Coronary artery (tissue), 2 donors: ENCODE measurements around the gene FRMPD3.

Experiments used
- DNase-seq: peaks from one replicate; pipeline ENCODE4 v3.0.0-alpha.2; 2017; ENCODE audit warnings: low spot score
- H3K27ac ChIP-seq, 2 donors: fragments of 200-600 bp; sonication (generic); one replicate each; pipeline ENCODE4 v1.5.1; 2016 to 2019
- H3K4me3 ChIP-seq: fragments of 200-600 bp; sonication (generic); 2 replicates; pipeline ENCODE4 v1.5.1; 2016; ENCODE audit warnings: mild to moderate bottlenecking, moderate library complexity
- CTCF ChIP-seq: fragments of 200-600 bp; sonication (generic); IDR thresholded peaks from one replicate; pipeline ENCODE4 v1.5.1; 2019; ENCODE audit warnings: antibody characterized with exemption

FRMPD3 gene

DNA sequence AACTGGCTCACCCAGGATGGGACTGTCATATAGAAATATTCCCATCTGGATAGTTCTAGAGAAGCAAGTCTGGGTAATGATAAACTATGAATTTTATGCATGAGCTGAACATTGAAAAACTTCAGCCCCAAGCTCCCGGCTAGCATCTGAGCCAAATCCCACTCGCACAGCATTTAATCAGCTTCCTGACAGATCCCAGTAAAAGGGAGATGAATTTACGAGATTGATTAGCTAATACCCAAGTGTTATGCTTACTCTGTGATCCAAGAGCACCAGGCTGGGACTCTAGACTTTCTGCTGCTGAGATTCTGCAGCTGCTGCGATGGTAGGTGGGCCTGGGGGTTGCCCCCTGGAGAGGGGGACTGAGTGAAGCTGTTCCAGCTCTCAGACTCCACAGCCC lies 28.0 kb downstream of the FRMPD3 start:
- no peak overlapping the region for H3K4me3 ChIP-seq

DNA sequence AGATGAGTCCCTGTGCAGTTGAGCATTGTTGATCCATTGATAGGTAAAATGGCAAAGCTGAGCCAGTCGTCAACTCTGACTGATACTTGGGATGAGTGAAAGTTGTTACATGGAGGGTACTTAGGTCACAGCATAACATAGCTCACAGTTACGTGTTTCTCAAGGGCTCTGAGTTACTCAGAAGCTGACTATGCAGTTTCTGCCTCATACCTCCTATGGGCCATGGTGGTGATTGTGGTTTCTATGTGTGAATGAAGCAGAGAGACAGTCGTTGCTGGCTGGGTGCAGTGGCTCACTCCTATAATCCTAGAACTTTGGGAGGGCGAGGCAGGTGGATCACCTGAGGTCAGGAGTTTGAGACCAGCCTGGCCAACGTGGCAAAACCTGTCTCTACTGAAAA lies 30.8 kb downstream of the FRMPD3 start:
- Histone ChIP-seq H3K4me3 (no peak overlapping the region), H3K27ac (no peak overlapping the region)
- no peak for TF ChIP-seq CTCF
- DNase-seq = no peak

More for the DNA sequence above, 28.0 kb downstream of the FRMPD3 start:
- no peak overlapping the region for H3K27ac ChIP-seq
- DNase-seq = no peak
- TF ChIP-seq CTCF = no peak

DNA sequence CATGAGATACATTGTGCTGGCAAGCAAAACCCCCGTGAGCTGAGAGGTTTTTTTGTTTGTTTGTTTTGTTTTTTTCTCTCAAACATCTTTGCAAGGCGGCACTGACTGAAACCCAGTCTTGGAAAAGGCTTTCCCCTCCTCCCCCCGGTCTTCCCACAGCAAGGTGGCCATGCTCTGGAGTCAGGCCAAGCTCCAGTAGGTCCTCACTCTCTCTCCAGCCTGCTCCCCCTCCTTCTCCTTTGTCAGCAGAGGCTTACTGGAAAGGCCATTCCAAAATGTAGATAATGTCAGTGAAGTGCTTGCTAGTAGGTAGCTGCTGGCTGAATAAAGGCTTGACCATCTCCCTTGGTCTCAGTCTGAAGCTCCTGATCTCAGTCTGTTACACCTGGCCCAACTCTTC lies 32.6 kb downstream of the FRMPD3 start:
- DNase-seq = no peak
- no peak overlapping the region for H3K27ac ChIP-seq
- TF ChIP-seq CTCF = no peak
- H3K4me3 ChIP-seq = no peak overlapping the region

GRCh38 chrX:107484002-107484726 lies 34.7 kb downstream of the FRMPD3 start:
- H3K27ac ChIP-seq = no peak overlapping the region
- no peak for DNase-seq
- no peak overlapping the region for H3K4me3 ChIP-seq
- TF ChIP-seq CTCF = no peak

GRCh38 chrX:107485013-107485412 lies 35.6 kb downstream of the FRMPD3 start:
- H3K27ac ChIP-seq = no peak overlapping the region
- no peak for DNase-seq
- TF ChIP-seq CTCF = no peak
- H3K4me3 ChIP-seq = no peak overlapping the region

- DNase-seq = no peak
- no peak for TF ChIP-seq CTCF
- Histone ChIP-seq H3K27ac (no peak overlapping the region), H3K4me3 (no peak overlapping the region)
These were observed 43.7 kb downstream of the FRMPD3 start for GRCh38 chrX:107493141-107493540.

DNA sequence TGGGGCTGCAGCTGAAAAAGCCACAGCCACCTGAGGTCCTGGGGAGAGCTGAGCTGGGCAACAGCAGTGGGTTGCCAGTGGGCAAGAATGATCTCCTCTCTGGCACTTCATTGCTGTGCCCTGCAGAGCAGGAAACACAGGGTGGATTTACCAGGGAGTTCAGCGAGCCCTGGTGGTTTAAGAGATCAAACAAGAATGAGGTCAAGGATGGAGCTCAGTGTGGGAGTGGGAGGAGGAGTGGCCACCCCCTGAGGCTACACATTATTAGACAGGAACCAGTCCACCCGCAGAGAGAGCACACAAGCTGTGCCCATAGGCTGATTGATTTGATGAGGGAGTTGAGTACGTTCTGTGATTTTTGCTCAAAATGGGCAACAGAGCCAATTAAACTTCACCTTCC lies 47.3 kb downstream of the FRMPD3 start:
- DNase-seq = no peak
- no peak for TF ChIP-seq CTCF
- Histone ChIP-seq H3K4me3 (no peak overlapping the region), H3K27ac (no peak overlapping the region)
